Activated CD8-positive, alpha-beta T cell treated with anti-CD3 and anti-CD28 coated beads for 36 hours (primary cell): ENCODE data around the gene BNC2. TPM values are rescaled to one million over a fixed set of nuclear protein-coding genes. Genes with fewer than 3 reads are reported as not detected.

ENCODE experiments used
- ATAC-seq: fragments of 200-7000 bp; cut with Tn5 transposase; one replicate; pipeline ENCODE4 v1.10.0; 2021; ENCODE audit warnings: mild to moderate bottlenecking, moderate library complexity
- CTCF ChIA-PET: fragments of 350-600 bp; sonication (Branson Sonifier 250); formaldehyde crosslinking; loops from one replicate; lab custom pipeline; 2021; ENCODE audit warnings: antibody characterized with exemption; lab: Charles Lee
- POLR2A ChIA-PET: fragments of 350-600 bp; sonication (Branson Sonifier 250); formaldehyde crosslinking; loops from one replicate; lab custom pipeline; 2021; ENCODE audit warnings: antibody characterized with exemption; lab: Charles Lee
- DNase-seq: peaks from one replicate; pipeline ENCODE4 v3.0.0-alpha.2; 2020
- H3K27ac Mint-ChIP-seq: one replicate; pipeline ENCODE4 v1.8.0; 2021; ENCODE audit warnings: mild to moderate bottlenecking, mixed read lengths
- H3K27me3 Mint-ChIP-seq: one replicate; pipeline ENCODE4 v1.8.0; 2021; ENCODE audit warnings: mixed read lengths
- H3K36me3 Mint-ChIP-seq: one replicate; pipeline ENCODE4 v1.8.0; 2021; ENCODE audit warnings: low read depth, mixed read lengths
- H3K4me1 Mint-ChIP-seq: one replicate; pipeline ENCODE4 v1.8.0; 2021; ENCODE audit warnings: low read depth, mixed read lengths
- H3K4me3 Mint-ChIP-seq: one replicate; pipeline ENCODE4 v1.8.0; 2021; ENCODE audit warnings: mild to moderate bottlenecking, moderate library complexity, mixed read lengths
- H3K9me3 Mint-ChIP-seq: one replicate; pipeline ENCODE4 v1.8.0; 2021; ENCODE audit warnings: mixed read lengths
- CTCF ChIP-seq: fragments of 200-600 bp; IDR thresholded peaks from one replicate; pipeline ENCODE4 v1.8.0; 2022; ENCODE audit warnings: antibody characterized with exemption, mild to moderate bottlenecking
- intact Hi-C: fragments of 100-400 bp; cut with micrococcal nuclease; formaldehyde crosslinking; loops from one replicate; pipeline ENCODE4 v1.10.0; 2022
- total RNA-seq, 2 experiments: library from RNA; stranded (reverse); gene quantifications; one replicate each; pipeline ENCODE4 v1.2.3, GENCODE V29; 2021

Gene BNC2
- total RNA-seq, 2 experiments from 2014 or later, result not detected

- no peak overlapping the region for H3K27ac Mint-ChIP-seq
- no peaks in the 10 kb centered on the region for H3K9me3 Mint-ChIP-seq
- ChIA-PET POLR2A (no interaction called here), CTCF (no interaction called here)
- H3K4me1 Mint-ChIP-seq, result no peaks in the 10 kb centered on the region
- H3K36me3 Mint-ChIP-seq, result no peaks in the 10 kb centered on the region
- H3K27me3 Mint-ChIP-seq, result no peaks in the 10 kb centered on the region
- ATAC-seq, result no peak
- no peak for TF ChIP-seq CTCF
- DNase-seq, result no peak
- intact Hi-C loops, result no loop called here
- no peak overlapping the region for H3K4me3 Mint-ChIP-seq
Measured at GRCh38 chr9:16673171-16673570, 197.3 kb downstream of the BNC2 start.

GRCh38 chr9:16672501-16672900 is 198.0 kb downstream of the BNC2 start:
- Mint-ChIP-seq H3K27me3 (no peaks in the 10 kb centered on the region), H3K4me1 (no peaks in the 10 kb centered on the region), H3K36me3 (no peaks in the 10 kb centered on the region), H3K27ac (no peak overlapping the region), H3K9me3 (no peaks in the 10 kb centered on the region), H3K4me3 (no peak overlapping the region)
- ChIA-PET CTCF (no interaction called here), POLR2A (no interaction called here)
- intact Hi-C loops, result no loop called here
- no peak for TF ChIP-seq CTCF
- ATAC-seq, result no peak
- DNase-seq, result no peak

- intact Hi-C loops, result no loop called here
- no peaks in the 10 kb centered on the region for H3K4me1 Mint-ChIP-seq
- DNase-seq, result no peak
- H3K9me3 Mint-ChIP-seq, result no peaks in the 10 kb centered on the region
- no peaks in the 10 kb centered on the region for H3K36me3 Mint-ChIP-seq
- ATAC-seq, result no peak
- no peak overlapping the region for H3K4me3 Mint-ChIP-seq
- POLR2A ChIA-PET, result no interaction called here
- TF ChIP-seq CTCF, result no peak
- H3K27ac Mint-ChIP-seq, result no peak overlapping the region
- CTCF ChIA-PET, result no interaction called here
- no peaks in the 10 kb centered on the region for H3K27me3 Mint-ChIP-seq
Measured at GRCh38 chr9:16671591-16672137, 198.8 kb downstream of the BNC2 start.

- Mint-ChIP-seq H3K4me1 (no peaks in the 10 kb centered on the region), H3K9me3 (peaks cover 1% of the 10 kb centered on the region), H3K27me3 (no peaks in the 10 kb centered on the region), H3K36me3 (no peaks in the 10 kb centered on the region), H3K4me3 (no peak overlapping the region), H3K27ac (no peak overlapping the region)
- no peak for TF ChIP-seq CTCF
- no peak for ATAC-seq
- CTCF ChIA-PET, result no interaction called here
- intact Hi-C loops, result no loop called here
- POLR2A ChIA-PET, result no interaction called here
- no peak for DNase-seq
Measured at GRCh38 chr9:16670791-16671190, 199.7 kb downstream of the BNC2 start.

GRCh38 chr9:16668734-16669295 is 201.7 kb downstream of the BNC2 start:
- Mint-ChIP-seq H3K27ac (no peak overlapping the region), H3K36me3 (no peaks in the 10 kb centered on the region), H3K4me1 (no peaks in the 10 kb centered on the region), H3K4me3 (no peak overlapping the region), H3K27me3 (no peaks in the 10 kb centered on the region), H3K9me3 (peaks cover 1% of the 10 kb centered on the region)
- DNase-seq (no peak), ATAC-seq (no peak)
- CTCF ChIA-PET, result no interaction called here
- intact Hi-C loops, result no loop called here
- no peak for TF ChIP-seq CTCF
- POLR2A ChIA-PET, result no interaction called here
